GM12864 (cell line): ENCODE results near the gene CCDC144A.
"Not testable (repeated sequence)": the region's sequence is repeated elsewhere in the genome, so short reads cannot be mapped to it uniquely, and the experiment has no call there.

Experiments used
- DNase-seq: peaks from one replicate; pipeline ENCODE4 v3.0.0-alpha.2; 2011; ENCODE audit warnings: low read depth
- H3K4me3 ChIP-seq: 2 replicates; pipeline ENCODE4 v1.5.1; 2011; ENCODE audit warnings: mild to moderate bottlenecking, low read depth, low read length, control low read depth
- CTCF ChIP-seq: IDR thresholded peaks from 2 replicates; pipeline ENCODE4 v1.5.1; 2011; ENCODE audit warnings: low read depth, mild to moderate bottlenecking, moderate library complexity, low read length, control low read depth, inconsistent platforms; ENCODE audit errors: missing control alignments

CCDC144A gene

GRCh38 chr17:16773146-16773522, 83.1 kb downstream of the CCDC144A start:
- H3K4me3 ChIP-seq, DNase-seq: not testable (repeated sequence)

- H3K4me3 ChIP-seq, DNase-seq: not testable (repeated sequence)
These were observed 97.8 kb downstream of the CCDC144A start for GRCh38 chr17:16787851-16788250.

DNA sequence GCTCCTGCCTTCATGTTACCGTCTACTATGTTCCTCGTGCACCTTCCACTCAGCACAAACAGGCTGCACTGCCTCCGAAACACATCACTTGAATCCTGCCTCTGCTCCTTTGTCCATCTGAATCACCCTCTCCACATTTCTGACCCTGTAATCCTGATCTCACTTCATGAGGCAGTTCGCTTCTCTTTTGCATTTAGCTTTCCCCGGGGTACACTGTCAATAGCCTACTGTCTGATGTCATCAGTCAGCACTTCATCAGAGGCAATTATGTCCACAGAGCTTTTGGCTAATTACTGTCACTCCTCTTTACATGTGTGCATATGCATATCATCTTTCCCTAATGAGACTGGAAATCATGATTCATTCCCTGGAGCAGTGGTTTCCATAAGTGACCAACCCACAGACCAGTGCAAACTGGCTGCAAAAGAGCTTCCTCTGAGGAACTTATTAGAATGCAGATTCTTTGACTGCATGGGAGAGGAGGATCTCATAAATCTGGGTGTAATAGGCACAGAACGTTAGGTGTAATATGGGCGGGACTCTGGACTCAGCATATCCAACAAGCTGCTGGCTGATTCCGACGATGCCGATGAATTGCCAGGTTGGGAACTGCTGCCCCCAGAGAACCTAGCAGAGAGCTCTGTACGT, 99.0 kb downstream of the CCDC144A start:
- not testable (repeated sequence) for H3K4me3 ChIP-seq, DNase-seq

GRCh38 chr17:16789622-16790021, 99.6 kb downstream of the CCDC144A start:
- DNase-seq, H3K4me3 ChIP-seq: not testable (repeated sequence)

DNA sequence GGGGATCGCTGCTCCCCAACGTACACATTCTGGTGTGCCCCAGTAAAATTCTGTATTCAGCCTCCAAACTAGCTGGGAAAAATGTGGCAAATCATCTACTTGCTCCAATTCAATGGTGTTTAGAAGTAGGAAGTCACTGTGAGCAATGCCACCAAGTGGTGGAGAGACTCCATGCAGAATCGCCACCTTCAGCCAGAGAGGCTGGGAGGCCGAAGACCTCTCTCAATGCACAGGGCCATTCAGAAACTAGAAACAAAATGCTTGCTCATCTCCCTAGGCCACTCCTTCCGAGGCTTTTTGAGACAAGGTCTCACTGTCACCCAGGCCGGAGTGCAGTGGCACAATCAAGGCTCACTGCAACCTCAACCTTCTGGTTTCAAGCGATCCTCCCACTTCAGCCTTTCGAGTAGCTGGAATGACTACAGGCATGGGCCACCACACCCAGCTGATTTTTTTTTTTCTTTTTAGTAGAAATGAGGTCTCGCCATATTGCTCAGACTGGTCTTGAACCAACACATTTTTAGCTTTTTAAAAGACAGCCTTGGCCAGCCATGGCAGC, 100.4 kb downstream of the CCDC144A start:
- not testable (repeated sequence) for H3K4me3 ChIP-seq, DNase-seq

- DNase-seq, H3K4me3 ChIP-seq: not testable (repeated sequence)
These were observed 104.2 kb downstream of the CCDC144A start for GRCh38 chr17:16794215-16794614.

DNA sequence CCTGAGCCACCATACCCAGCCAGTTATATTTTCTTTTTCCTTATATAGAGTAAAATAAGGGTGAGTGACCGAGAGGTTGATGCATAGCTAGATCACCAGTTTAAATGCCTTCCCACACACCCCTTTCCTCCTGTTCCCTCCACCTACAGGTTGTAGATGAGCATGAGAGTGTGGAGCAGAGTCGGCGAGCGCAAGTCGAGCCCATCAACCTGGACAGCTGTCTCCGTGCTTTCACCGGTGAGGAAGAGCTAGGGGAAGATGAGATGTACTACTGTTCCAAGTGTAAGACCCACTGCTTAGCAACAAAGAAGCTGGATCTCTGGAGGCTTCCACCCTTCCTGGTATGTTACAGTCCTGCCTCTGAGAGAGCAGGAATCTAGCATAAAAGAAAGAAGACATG, 105.9 kb downstream of the CCDC144A start:
- not testable (repeated sequence) for DNase-seq, H3K4me3 ChIP-seq

GRCh38 chr17:16804851-16805250, 114.8 kb downstream of the CCDC144A start:
- not testable (repeated sequence) for H3K4me3 ChIP-seq, DNase-seq

- not testable (repeated sequence) for DNase-seq, H3K4me3 ChIP-seq
These were observed 116.6 kb downstream of the CCDC144A start for GRCh38 chr17:16806599-16806998.

DNA sequence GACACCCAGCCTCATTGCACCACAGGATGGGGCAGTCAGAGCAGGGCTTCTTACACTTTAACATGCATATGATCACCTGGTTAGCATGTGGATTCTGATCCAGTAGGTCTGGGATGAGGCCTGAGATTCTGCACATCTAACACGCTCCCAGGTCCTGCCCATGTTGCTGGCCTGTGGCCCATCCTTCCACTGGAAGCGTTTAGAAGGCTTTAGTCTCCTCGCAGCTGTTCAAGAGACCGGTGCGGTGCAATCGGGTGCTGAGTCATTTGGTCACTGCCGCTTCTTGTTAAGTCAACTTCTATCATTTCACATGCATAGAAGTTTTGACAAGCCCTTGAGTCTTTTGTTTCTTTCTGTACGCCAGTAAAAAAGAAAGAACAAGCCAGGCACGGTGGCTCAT, 117.6 kb downstream of the CCDC144A start:
- not testable (repeated sequence) for H3K4me3 ChIP-seq, DNase-seq

DNA sequence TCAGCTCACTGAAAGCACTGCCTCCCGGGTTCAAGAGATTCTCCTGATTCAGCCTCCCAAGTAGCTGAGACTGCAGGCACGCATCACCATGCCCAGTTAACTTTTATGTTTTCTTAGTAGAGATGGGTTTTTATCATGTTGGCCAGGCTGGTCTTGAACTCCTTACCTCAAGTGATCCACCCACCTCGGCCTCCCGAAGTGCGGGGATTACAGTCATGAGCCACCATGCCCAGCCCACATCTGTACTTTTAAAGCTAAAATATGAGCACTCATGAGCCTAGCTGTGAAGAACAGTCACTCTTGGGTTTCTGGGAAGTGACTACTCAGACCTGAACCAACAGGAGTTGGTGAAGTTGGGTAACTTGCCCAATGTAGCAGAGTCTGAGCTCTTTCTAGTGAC, 120.2 kb downstream of the CCDC144A start:
- not testable (repeated sequence) for H3K4me3 ChIP-seq, DNase-seq

- not testable (repeated sequence) for DNase-seq, H3K4me3 ChIP-seq
These were observed 122.1 kb downstream of the CCDC144A start for GRCh38 chr17:16812126-16812525.

GRCh38 chr17:16814439-16814838, 124.4 kb downstream of the CCDC144A start:
- no peak for DNase-seq
- no peak overlapping the region for H3K4me3 ChIP-seq
- no peak for TF ChIP-seq CTCF

DNA sequence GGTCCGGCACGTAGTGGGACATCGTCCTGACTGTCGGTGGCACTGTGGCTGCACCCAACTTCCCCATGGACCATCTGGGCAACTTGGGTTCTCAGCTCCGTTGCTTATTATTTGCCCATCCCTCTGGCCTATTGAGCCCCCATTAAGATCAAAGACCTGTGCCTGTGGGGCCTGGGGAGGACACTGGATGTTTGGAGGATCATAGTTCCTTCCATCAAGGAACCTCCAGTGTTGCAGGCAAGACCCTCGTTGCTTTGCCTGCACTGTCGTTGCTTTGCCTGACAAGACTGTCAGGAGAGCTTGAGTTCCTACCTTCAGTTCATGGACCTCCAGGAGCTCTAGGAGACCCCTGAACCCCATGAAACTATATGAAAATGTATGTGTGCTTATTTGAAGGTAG, 127.2 kb downstream of the CCDC144A start:
- H3K4me3 ChIP-seq, result no peak overlapping the region
- TF ChIP-seq CTCF, result no peak
- no peak for DNase-seq

GRCh38 chr17:16817940-16818339, 127.9 kb downstream of the CCDC144A start:
- not testable (repeated sequence) for DNase-seq, H3K4me3 ChIP-seq
